A549 (cell line): ENCODE data around the gene DUS2. TPM values are rescaled to one million over a fixed set of nuclear protein-coding genes. Genes with fewer than 3 reads are reported as not detected.
A peak's percentile ranks its signal among the peaks of the same experiment; 100 is the strongest.

Experiments used
- ATAC-seq, 2 experiments: fragments of 200-7000 bp in 1 of 2; fragments of >200 bp in 1 of 2; cut with Nextera tagmentation in 1 of 2; cut with Tn5 transposase in 1 of 2; 3 replicates each; pipeline versions ENCODE4 v1.8.0 to v1.9.1; 2018 to 2020; ENCODE audit warnings: mild to moderate bottlenecking in 1 of 2, moderate library complexity in 1 of 2
- CTCF ChIA-PET: fragments of 300-600 bp; sonication (Branson Sonifier 250); formaldehyde crosslinking; extraction: SDS; loops from one replicate; lab custom pipeline; 2021; ENCODE audit warnings: antibody characterized with exemption, inconsistent platforms; lab: Yijun Ruan, JAX
- POLR2A ChIA-PET: fragments of 350-600 bp; formaldehyde crosslinking; extraction: SDS; loops from one replicate; lab custom pipeline; 2021; ENCODE audit warnings: antibody characterized with exemption, inconsistent platforms; lab: Yijun Ruan, JAX
- DNase-seq, 2 experiments: peaks; one replicate each; pipeline versions ENCODE4 v3.0.0 to v3.0.0-alpha.2; 2011 to 2016; ENCODE audit warnings: low read depth in 1 of 2, low spot score in 1 of 2
- FAIRE-seq: peaks from 2 replicates; lab custom pipeline; 2011; peaks lifted over from hg19 to GRCh38; lab: Jason Lieb, UNC
- H3K27ac ChIP-seq, 2 experiments: fragments of >200 bp; sonication (Bioruptor Twin); formaldehyde crosslinking; 3 replicates each; pipeline ENCODE4 v1.5.1; 2016 to 2017
- H3K4me1 ChIP-seq: fragments of >200 bp; sonication (Bioruptor Twin); formaldehyde crosslinking; 3 replicates; pipeline ENCODE4 v1.6.1; 2016
- H3K4me2 ChIP-seq: fragments of >200 bp; sonication (Bioruptor Twin); formaldehyde crosslinking; 3 replicates; pipeline ENCODE4 v1.6.1; 2016
- H3K4me3 ChIP-seq: fragments of >200 bp; sonication (Bioruptor Twin); formaldehyde crosslinking; 3 replicates; pipeline ENCODE4 v1.5.1; 2016
- H3K9me3 ChIP-seq: fragments of >200 bp; sonication (Bioruptor Twin); formaldehyde crosslinking; 3 replicates; pipeline ENCODE4 v1.6.1; 2016
- ATOH8 ChIP-seq: fragments of 250-450 bp; sonication (Bioruptor Pico); IDR thresholded peaks from 2 replicates; pipeline ENCODE4 v1.5.0; 2020; ENCODE audit warnings: low read depth, mild to moderate bottlenecking, moderate library complexity
- CEBPB ChIP-seq, 2 experiments: fragments of >200 bp in 1 of 2; sonication (Bioruptor Twin) in 1 of 2; formaldehyde crosslinking in 1 of 2; IDR thresholded peaks; 2 replicates each; pipeline ENCODE4 v1.6.1; 2012 to 2016
- CHD4 ChIP-seq: fragments of 200-600 bp; sonication (generic); IDR thresholded peaks from 2 replicates; pipeline ENCODE4 v1.6.1; 2016; ENCODE audit warnings: antibody characterized with exemption, mild to moderate bottlenecking, borderline replicate concordance
- CTCF ChIP-seq: fragments of >200 bp; sonication (Bioruptor Twin); formaldehyde crosslinking; IDR thresholded peaks from 3 replicates; pipeline ENCODE4 v1.5.1; 2016
- EHMT2 ChIP-seq: fragments of 200-600 bp; sonication (generic); IDR thresholded peaks from 2 replicates; pipeline ENCODE4 v1.6.1; 2016; ENCODE audit warnings: antibody characterized with exemption, low read depth, mild to moderate bottlenecking, moderate library complexity
- EP300 ChIP-seq, 2 experiments: fragments of >200 bp; sonication (Bioruptor Twin); formaldehyde crosslinking; IDR thresholded peaks; 2 replicates in 1 of 2; 3 replicates in 1 of 2; pipeline ENCODE4 v1.6.1; 2016 to 2017
- FOSL2 ChIP-seq, 2 experiments: fragments of 450-650 bp in 1 of 2; fragments of >200 bp in 1 of 2; sonication (Bioruptor Twin) in 1 of 2; formaldehyde crosslinking; IDR thresholded peaks; 2 replicates each; pipeline versions ENCODE4 v1.5.0 to v1.6.1; 2016 to 2020; ENCODE audit warnings: mild to moderate bottlenecking in 1 of 2, moderate library complexity in 1 of 2
- HDAC2 ChIP-seq: fragments of 200-600 bp; sonication (generic); IDR thresholded peaks from 2 replicates; pipeline ENCODE4 v1.6.1; 2016
- HOXA7 ChIP-seq: fragments of 250-450 bp; sonication (Bioruptor Pico); IDR thresholded peaks from 2 replicates; pipeline ENCODE4 v1.5.0; 2020; ENCODE audit warnings: mild to moderate bottlenecking, moderate library complexity
- HOXB13 ChIP-seq: fragments of 250-450 bp; sonication (Bioruptor Pico); IDR thresholded peaks from 2 replicates; pipeline ENCODE4 v1.5.0; 2020; ENCODE audit warnings: low read depth, mild to moderate bottlenecking, moderate library complexity
- KDM5A ChIP-seq: fragments of 200-600 bp; sonication (generic); IDR thresholded peaks from 2 replicates; pipeline ENCODE4 v1.6.1; 2016; ENCODE audit warnings: antibody characterized with exemption, mild to moderate bottlenecking
- MAFK ChIP-seq: fragments of 450-650 bp; IDR thresholded peaks from 2 replicates; pipeline ENCODE4 v1.6.1; 2014; ENCODE audit not compliant: partially characterized antibody
- NFE2L2 ChIP-seq: fragments of 150-350 bp; conservative IDR thresholded peaks from 2 replicates; pipeline ENCODE4 v1.6.1; 2014; ENCODE audit warnings: low read length
- NPAS2 ChIP-seq: fragments of 250-450 bp; sonication (Bioruptor Pico); IDR thresholded peaks from 2 replicates; pipeline ENCODE4 v1.8.0; 2022; ENCODE audit warnings: mild to moderate bottlenecking, moderate library complexity, borderline replicate concordance
- POLR2AphosphoS2 ChIP-seq: conservative IDR thresholded peaks from 2 replicates; pipeline ENCODE4 v1.6.1; 2012; ENCODE audit warnings: low read length, improper control_type of control experiment, inconsistent platforms
- RAD21 ChIP-seq, 2 experiments: fragments of >200 bp in 1 of 2; sonication (Bioruptor Twin) in 1 of 2; formaldehyde crosslinking in 1 of 2; IDR thresholded peaks in 1 of 2; conservative IDR thresholded peaks in 1 of 2; 2 replicates in 1 of 2; 3 replicates in 1 of 2; pipeline ENCODE4 v1.6.1; 2012 to 2018; ENCODE audit warnings: inconsistent platforms in 1 of 2
- RARB ChIP-seq: fragments of 250-450 bp; sonication (Bioruptor Pico); IDR thresholded peaks from 2 replicates; pipeline ENCODE4 v1.8.0; 2021; ENCODE audit warnings: mild to moderate bottlenecking, moderate library complexity
- RCOR1 ChIP-seq: fragments of 150-350 bp; IDR thresholded peaks from 2 replicates; pipeline ENCODE4 v1.6.1; 2014; ENCODE audit warnings: antibody characterized with exemption, low read length, low read depth
- SMC3 ChIP-seq: fragments of >200 bp; sonication (Bioruptor Twin); formaldehyde crosslinking; IDR thresholded peaks from 3 replicates; pipeline ENCODE4 v1.6.1; 2018; ENCODE audit warnings: inconsistent platforms
- SREBF2 ChIP-seq: fragments of 450-650 bp; IDR thresholded peaks from 2 replicates; pipeline ENCODE4 v1.6.1; 2014; ENCODE audit warnings: mild to moderate bottlenecking, moderate library complexity
- ZC3H11A ChIP-seq: fragments of 450-650 bp; IDR thresholded peaks from 2 replicates; pipeline ENCODE4 v1.6.1; 2014; ENCODE audit warnings: antibody characterized with exemption, mild to moderate bottlenecking
- ZNF302 ChIP-seq: fragments of 250-450 bp; sonication (Bioruptor Pico); IDR thresholded peaks from 2 replicates; pipeline ENCODE4 v1.9.0; 2021; ENCODE audit warnings: inconsistent platforms, mild to moderate bottlenecking, moderate library complexity
- ZSCAN20 ChIP-seq: fragments of 250-450 bp; sonication (Bioruptor Pico); IDR thresholded peaks from 2 replicates; pipeline ENCODE4 v1.8.0; 2022; ENCODE audit warnings: mild to moderate bottlenecking, moderate library complexity
- WGBS: methylation state at CpG from one replicate; pipeline ENCODE4 v1.1.6; 2017; ENCODE audit errors: missing lambda C conversion rate; 5-methylcytosine and 5-hydroxymethylcytosine counted together
- polyA plus RNA-seq, 4 experiments: library from polyadenylated mRNA; depleted of rRNA in 3 of 4; stranded (reverse); fragments of >200 nt; fragmentation: RNase III in 1 of 4; extraction: RNeasy Plus Mini Kit Qiagen cat#74134 plus additional on column Dnase treatment in 1 of 4; gene quantifications; 2 replicates in 3 of 4; 3 replicates in 1 of 4; pipeline ENCODE4 v1.2.3, GENCODE V29; 2011 to 2017
- TF ChIP-seq, protein P1 (sequence below): IDR thresholded peaks from 2 replicates; pipeline ENCODE4 v1.6.1; 2012
- TF ChIP-seq, protein P2 (sequence below): fragments of >200 bp; sonication (Bioruptor Twin); formaldehyde crosslinking; IDR thresholded peaks from 2 replicates; pipeline ENCODE4 v1.6.1; 2016

Gene DUS2
- polyA plus RNA-seq, 2 of the 4 experiments (the other 2 are of a cell fraction) = 20.8 to 21.5 TPM

DNA sequence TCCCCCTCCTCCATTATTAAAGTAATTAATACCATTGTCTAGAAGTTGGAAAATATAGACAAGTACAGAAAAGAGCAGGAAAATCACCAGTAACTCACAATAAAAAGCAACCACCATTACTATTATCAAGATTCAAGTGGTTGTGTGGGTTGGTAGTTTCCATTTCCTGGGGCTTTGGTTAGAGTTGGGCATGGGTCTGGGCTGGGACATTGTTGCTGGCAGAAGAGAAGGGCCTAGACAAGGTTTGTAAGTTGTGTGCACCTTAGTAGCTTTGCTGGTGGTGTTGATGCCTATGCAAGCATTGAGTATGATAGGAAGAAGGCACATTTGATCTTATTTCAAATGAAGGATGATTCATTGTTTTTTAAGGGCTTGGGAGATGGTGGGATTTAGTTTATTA, 36.7 kb downstream of the DUS2 start:
- ATAC-seq = no peak
- DNase-seq = no peak
- no peak for FAIRE-seq
- ChIA-PET CTCF (interaction anchor here (0.9 to 1.6 kb wide), 2 partner anchors 34 to 243 kb away, joined by 3 to 6 read pairs; no protein-coding TSS in a partner anchor), POLR2A (no interaction called here)
- Histone ChIP-seq H3K4me3 (no peak overlapping the region), H3K4me2 (no peak overlapping the region), H3K9me3 (no peaks in the 10 kb centered on the region), H3K27ac (no peak overlapping the region), H3K4me1 (no peaks in the 10 kb centered on the region)
- TF ChIP-seq HOXB13 (CRISPR knock-in tag) (no peak), CHD4 (no peak), RARB (CRISPR knock-in tag) (no peak), ATOH8 (no peak), RAD21 (conservative IDR thresholded peaks at IDR 0.05 in 1 of 2, IDR thresholded peaks at IDR 0.05 in 1 of 2) (no peak), POLR2AphosphoS2 (no peak), EHMT2 (no peak), ZSCAN20 (no peak)

- Histone ChIP-seq H3K4me3 (no peak overlapping the region), H3K4me1 (no peaks in the 10 kb centered on the region), H3K9me3 (no peaks in the 10 kb centered on the region), H3K4me2 (no peak overlapping the region), H3K27ac (no peak overlapping the region)
- WGBS = 95% methylated on average over 3 of the region's 3 CpGs
- ATAC-seq (no peak), FAIRE-seq (no peak), DNase-seq (no peak)
- TF ChIP-seq RAD21 (conservative IDR thresholded peaks at IDR 0.05 in 1 of 2, IDR thresholded peaks at IDR 0.05 in 1 of 2) (no peak), CEBPB (IDR thresholded peaks at IDR 0.05) (no peak), SMC3 (no peak)
- CTCF ChIA-PET = interaction anchor here (0.8 to 1.7 kb wide), 6 partner anchors 8 to 245 kb away, joined by 3 to 6 read pairs (median 4); partner anchors contain the start of gene NFATC3
- POLR2A ChIA-PET = no interaction called here
These were observed 38.3 kb downstream of the DUS2 start for GRCh38 chr16:68061396-68061795.

- Histone ChIP-seq H3K4me1 (no peaks in the 10 kb centered on the region), H3K4me3 (no peak overlapping the region), H3K9me3 (no peaks in the 10 kb centered on the region), H3K27ac (no peak overlapping the region), H3K4me2 (no peak overlapping the region)
- DNase-seq (no peak), ATAC-seq (no peak), FAIRE-seq (no peak)
- no peak for TF ChIP-seq MAFK
- CTCF ChIA-PET = interaction anchor here (0.7 to 1.6 kb wide), 6 partner anchors 22 to 180 kb away, joined by 3 to 5 read pairs (median 3); no protein-coding TSS in a partner anchor
- POLR2A ChIA-PET = no interaction called here
- 88% methylated on average over 4 of the region's 4 CpGs for WGBS
These were observed 39.9 kb downstream of the DUS2 start for GRCh38 chr16:68062910-68063393.

GRCh38 chr16:68064791-68065365, 41.8 kb downstream of the DUS2 start:
- CTCF ChIA-PET = interaction anchor here (0.5 to 2.9 kb wide), 22 partner anchors 9 to 424 kb away, joined by 3 to 27 read pairs (median 4); partner anchors contain the start of gene LCAT
- Histone ChIP-seq H3K4me3 (no peak overlapping the region), H3K27ac (no peak overlapping the region), H3K4me2 (no peak overlapping the region), H3K4me1 (no peaks in the 10 kb centered on the region), H3K9me3 (no peaks in the 10 kb centered on the region)
- TF ChIP-seq HDAC2 (no peak), NFE2L2 (no peak), CTCF (peak; percentile 72), RAD21 (conservative IDR thresholded peaks at IDR 0.05 in 1 of 2, IDR thresholded peaks at IDR 0.05 in 1 of 2) (peak; percentile 62 to 70), EP300 (IDR thresholded peaks at IDR 0.05) (no peak), ZNF302 (CRISPR knock-in tag) (no peak), SREBF2 (no peak), HOXB13 (CRISPR knock-in tag) (no peak), KDM5A (no peak), SMC3 (peak; percentile 46; the same call in 2 of the 3 replicates), HOXA7 (CRISPR knock-in tag) (no peak), ZC3H11A (no peak), RARB (CRISPR knock-in tag) (no peak), NPAS2 (CRISPR knock-in tag) (no peak), POLR2AphosphoS2 (no peak), RCOR1 (no peak), FOSL2 (IDR thresholded peaks at IDR 0.05) (no peak), FOSL2 (CRISPR knock-in tag; IDR thresholded peaks at IDR 0.05) (no peak)
- TF ChIP-seq, protein P1, sequence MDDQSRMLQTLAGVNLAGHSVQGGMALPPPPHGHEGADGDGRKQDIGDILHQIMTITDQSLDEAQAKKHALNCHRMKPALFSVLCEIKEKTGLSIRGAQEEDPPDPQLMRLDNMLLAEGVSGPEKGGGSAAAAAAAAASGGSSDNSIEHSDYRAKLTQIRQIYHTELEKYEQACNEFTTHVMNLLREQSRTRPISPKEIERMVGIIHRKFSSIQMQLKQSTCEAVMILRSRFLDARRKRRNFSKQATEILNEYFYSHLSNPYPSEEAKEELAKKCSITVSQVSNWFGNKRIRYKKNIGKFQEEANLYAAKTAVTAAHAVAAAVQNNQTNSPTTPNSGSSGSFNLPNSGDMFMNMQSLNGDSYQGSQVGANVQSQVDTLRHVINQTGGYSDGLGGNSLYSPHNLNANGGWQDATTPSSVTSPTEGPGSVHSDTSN = no peak
- TF ChIP-seq, protein P2, sequence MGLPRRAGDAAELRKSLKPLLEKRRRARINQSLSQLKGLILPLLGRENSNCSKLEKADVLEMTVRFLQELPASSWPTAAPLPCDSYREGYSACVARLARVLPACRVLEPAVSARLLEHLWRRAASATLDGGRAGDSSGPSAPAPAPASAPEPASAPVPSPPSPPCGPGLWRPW = no peak
- ATAC-seq = peak; percentile 93 to 99
- 48% methylated on average over 2 of the region's 2 CpGs for WGBS
- POLR2A ChIA-PET = no interaction called here
- FAIRE-seq = peak; percentile 13
- DNase-seq = peak; percentile 67 to 87
